Measurements from ENCODE around the gene FAF1. TPM values are rescaled to one million over a fixed set of nuclear protein-coding genes. Genes with fewer than 3 reads are reported as not detected.

FAF1 gene
- polyA plus RNA-seq, 1 of the 3 experiments (the other 2 are of a cell fraction): 8.7 TPM

- Histone ChIP-seq H3K27ac (ENCODE audit: low read depth in 2 of 2, low read length in 1 of 2) (peak overlapping the region; percentile 1 to 47; a peak in 3 of 4 replicates), H3K4me3 (ENCODE audit: low read depth in 2 of 2, low read length in 1 of 2) (peak overlapping the region in 1 of 2 experiments; percentile 2; a peak in 1 of 4 replicates), H3K27me3 (ENCODE audit: insufficient read depth) (no peaks in the 10 kb centered on the region), H3K9me2 (no peaks in the 10 kb centered on the region), H3K79me2 (ENCODE audit: insufficient read depth) (peaks cover 63% of the 10 kb centered on the region), H2AFZ (ENCODE audit: low read depth) (peak overlapping the region; percentile 80; the same call in 1 of the 2 replicates), H3K9ac (peak overlapping the region; percentile 98; the same call in 1 of the 2 replicates), H3K9me3 (no peaks in the 10 kb centered on the region), H3K36me3 (replicated peaks in 1 of 2; ENCODE audit: control insufficient read depth in 1 of 2, insufficient read depth in 2 of 2, low read length in 1 of 2) (no peaks in the 10 kb centered on the region), H3K4me1 (ENCODE audit: control insufficient read depth in 1 of 2, insufficient read depth in 2 of 2, low read depth in 1 of 2, low read length in 1 of 2) (peaks cover 9 to 16% of the 10 kb centered on the region in 2 experiments; a peak in 3 of 4 replicates), H4K20me1 (ENCODE audit: insufficient read depth) (no peaks in the 10 kb centered on the region), H3K4me2 (peak overlapping the region; percentile 56), H3F3A (replicated peaks; ENCODE audit: insufficient read depth) (peaks cover 13% of the 10 kb centered on the region)
- TF ChIP-seq REST (IDR thresholded peaks at IDR 0.05; ENCODE audit: low read depth, low read length) (no peak), MEF2A (IDR thresholded peaks at IDR 0.05; ENCODE audit: borderline replicate concordance, low read depth) (0 out of 2 replicates have a peak, but pooled peaks have one; percentile 3)
- DNase-seq: peak; percentile 22
- 70% methylated on average over 1 of the region's 1 CpG for WGBS (ENCODE audit: low lambda C conversion rate)
- POLR2A ChIA-PET: interaction anchor here (1.7 kb wide), 1 partner anchor 12 kb away, joined by 8 read pairs; the partner anchor contains the start of gene CDKN2C
- CTCF ChIA-PET: no interaction called here
These were observed 21.7 kb upstream of the FAF1 start for GRCh38 chr1:50981741-50982140.

GRCh38 chr1:50980505-50980904 lies 20.4 kb upstream of the FAF1 start:
- peak overlapping the region; percentile 98; the same call in 1 of the 2 replicates for H3K9ac ChIP-seq
- H3K27ac ChIP-seq (ENCODE audit: low read depth in 2 of 2, low read length in 1 of 2): peak overlapping the region; percentile 94 to 96; a peak in 2 of 4 replicates
- ChIA-PET CTCF (no interaction called here), POLR2A (no interaction called here)
- no peaks in the 10 kb centered on the region for H3K36me3 ChIP-seq (replicated peaks in 1 of 2; ENCODE audit: control insufficient read depth in 1 of 2, insufficient read depth in 2 of 2, low read length in 1 of 2)
- H3K27me3 ChIP-seq (ENCODE audit: insufficient read depth): no peaks in the 10 kb centered on the region
- no peak for DNase-seq
- peak overlapping the region; percentile 80 for H2AFZ ChIP-seq (ENCODE audit: low read depth)
- H3K4me3 ChIP-seq (ENCODE audit: low read depth in 2 of 2, low read length in 1 of 2): peak overlapping the region in 1 of 2 experiments; percentile 90; a peak in 1 of 4 replicates
- H3K4me1 ChIP-seq (ENCODE audit: control insufficient read depth in 1 of 2, insufficient read depth in 2 of 2, low read depth in 1 of 2, low read length in 1 of 2): peaks cover 14 to 16% of the 10 kb centered on the region in 2 experiments; a peak in 3 of 4 replicates
- H4K20me1 ChIP-seq (ENCODE audit: insufficient read depth): no peaks in the 10 kb centered on the region
- H3K9me3 ChIP-seq: no peaks in the 10 kb centered on the region
- H3K9me2 ChIP-seq: no peaks in the 10 kb centered on the region
- TF ChIP-seq SIN3A (IDR thresholded peaks at IDR 0.05; ENCODE audit: borderline replicate concordance, low read depth, low read length) (no peak), CTCF (IDR thresholded peaks at IDR 0.05) (no peak), CHD2 (IDR thresholded peaks at IDR 0.05; ENCODE audit: low read length, partially characterized antibody) (no peak), EP300 (IDR thresholded peaks at IDR 0.05; ENCODE audit: borderline replicate concordance in 1 of 2, low read depth in 1 of 2, low read length in 1 of 2) (no peak), MXI1 (IDR thresholded peaks at IDR 0.05; ENCODE audit: low read depth, low read length) (no peak), MAX (IDR thresholded peaks at IDR 0.05; ENCODE audit: low read depth) (no peak), RFX5 (IDR thresholded peaks at IDR 0.05; ENCODE audit: low read length) (no peak), FOXJ3 (CRISPR knock-in tag; IDR thresholded peaks at IDR 0.05) (no peak), EZH2phosphoT487 (IDR thresholded peaks at IDR 0.05; ENCODE audit: borderline replicate concordance, low read depth) (no peak), MEF2A (IDR thresholded peaks at IDR 0.05; ENCODE audit: borderline replicate concordance, low read depth) (no peak), RXRA (IDR thresholded peaks at IDR 0.05; ENCODE audit: borderline replicate concordance, low read depth) (no peak), ZBTB33 (IDR thresholded peaks at IDR 0.05; ENCODE audit: borderline replicate concordance, low read depth) (no peak), SMC3 (IDR thresholded peaks at IDR 0.05; ENCODE audit: low read depth, low read length) (no peak), USF2 (IDR thresholded peaks at IDR 0.05; ENCODE audit: borderline replicate concordance, low read depth, low read length) (no peak), FOXM1 (IDR thresholded peaks at IDR 0.05; ENCODE audit: low read depth) (no peak), GATA2 (CRISPR knock-in tag; IDR thresholded peaks at IDR 0.05) (no peak), NFIC (IDR thresholded peaks at IDR 0.05; ENCODE audit: borderline replicate concordance) (no peak)
- peaks cover 71% of the 10 kb centered on the region for H3K79me2 ChIP-seq (ENCODE audit: insufficient read depth)
- peak overlapping the region; percentile 97 for H3K4me2 ChIP-seq
- peaks cover 12% of the 10 kb centered on the region for H3F3A ChIP-seq (replicated peaks; ENCODE audit: insufficient read depth)
